ENCODE measurements around the gene OR51I2. TPM values are rescaled to one million over a fixed set of nuclear protein-coding genes. Genes with fewer than 3 reads are reported as not detected.

The OR51I2 gene
- total and polyA plus RNA-seq, 2 of the 13 experiments (the other 11 are each of a cell fraction or from before 2014, with no cell fraction given) = not detected

GRCh38 chr11:5486421-5486820, 37.3 kb downstream of the OR51I2 start:
- Histone ChIP-seq H2AFZ (ENCODE audit: low read length) (no peak overlapping the region), H3K27me3 (ENCODE audit: control insufficient read depth in 1 of 2, insufficient read depth in 2 of 2, low read length in 2 of 2) (0 out of 5 replicates have a peak, but pooled peaks cover 0 to 2% of the 10 kb centered on the region in 2 experiments), H3K4me2 (ENCODE audit: low read depth, low read length) (no peak overlapping the region), H3K4me3 (replicated peaks in 1 of 3; ENCODE audit: insufficient read depth in 1 of 3, low read depth in 2 of 3, low read length in 3 of 3) (no peak overlapping the region), H3K79me2 (ENCODE audit: insufficient read depth, low read length) (no peaks in the 10 kb centered on the region), H3K36me3 (replicated peaks in 1 of 2; ENCODE audit: control insufficient read depth in 1 of 2, insufficient read depth in 2 of 2, low read length in 2 of 2) (no peaks in the 10 kb centered on the region), H3K9me3 (ENCODE audit: low read length) (no peaks in the 10 kb centered on the region), H3K4me1 (ENCODE audit: insufficient read depth, low read length) (no peaks in the 10 kb centered on the region), H3K9ac (ENCODE audit: insufficient read depth, low read depth, low read length) (no peak overlapping the region), H4K20me1 (ENCODE audit: insufficient read depth, low read length) (no peaks in the 10 kb centered on the region), H3K27ac (ENCODE audit: extremely low read length, insufficient read depth, low read length) (no peak overlapping the region)
- DNase-seq (ENCODE audit: low spot score) (no peak), ATAC-seq (no peak), FAIRE-seq (no peak)
- BruUV-seq (replicated peaks) = no TSS peak
- TF ChIP-seq MTA1 (CRISPR knock-in tag; IDR thresholded peaks at IDR 0.05; ENCODE audit: borderline replicate concordance) (no peak), MAFG (CRISPR knock-in tag; IDR thresholded peaks at IDR 0.05) (no peak), ZNF850 (CRISPR knock-in tag; conservative IDR thresholded peaks at IDR 0.05) (no peak), ZNF468 (CRISPR knock-in tag; IDR thresholded peaks at IDR 0.05) (no peak)
- CTCF ChIA-PET (ENCODE audit: low intra/inter-chr PET ratio, low total read pairs) = no interaction called here
- intact Hi-C loops (cut with micrococcal nuclease; ENCODE audit: unreplicated experiment) = no loop called here
- WGBS (ENCODE audit: low lambda C conversion rate) = 3% methylated on average over 3 of the region's 3 CpGs
- POLR2A ChIA-PET = no interaction called here
- in situ Hi-C loops (cut with HindIII; ENCODE audit: extremely low pct_ligation_motif_present, low pct_unique_long_range_greater_than_20kb) = no loop called here

- DNase-seq (ENCODE audit: low spot score) (no peak), ATAC-seq (no peak), FAIRE-seq (no peak)
- Histone ChIP-seq H3K4me2 (ENCODE audit: low read depth, low read length) (no peak within 1 kb of the TSS), H3K27me3 (ENCODE audit: control insufficient read depth in 1 of 2, insufficient read depth in 2 of 2, low read length in 2 of 2) (0 out of 5 replicates have a peak, but pooled peaks cover 0 to 2% of the 10 kb centered on the region in 2 experiments), H3K27ac (ENCODE audit: extremely low read length, insufficient read depth, low read length) (no peak within 1 kb of the TSS), H3K36me3 (replicated peaks in 1 of 2; ENCODE audit: control insufficient read depth in 1 of 2, insufficient read depth in 2 of 2, low read length in 2 of 2) (no peaks in the 10 kb centered on the region), H3K4me1 (ENCODE audit: insufficient read depth, low read length) (no peaks in the 10 kb centered on the region), H2AFZ (ENCODE audit: low read length) (no peak within 1 kb of the TSS), H3K4me3 (replicated peaks in 1 of 3; ENCODE audit: insufficient read depth in 1 of 3, low read depth in 2 of 3, low read length in 3 of 3) (no peak within 1 kb of the TSS), H3K79me2 (ENCODE audit: insufficient read depth, low read length) (no peaks in the 10 kb centered on the region), H4K20me1 (ENCODE audit: insufficient read depth, low read length) (no peaks in the 10 kb centered on the region), H3K9me3 (ENCODE audit: low read length) (no peaks in the 10 kb centered on the region), H3K9ac (ENCODE audit: insufficient read depth, low read depth, low read length) (no peak within 1 kb of the TSS)
- BruUV-seq (replicated peaks) = no TSS peak
- POLR2A ChIA-PET = no interaction called here
- in situ Hi-C loops (cut with HindIII; ENCODE audit: extremely low pct_ligation_motif_present, low pct_unique_long_range_greater_than_20kb) = no loop called here
- CTCF ChIA-PET (ENCODE audit: low intra/inter-chr PET ratio, low total read pairs) = no interaction called here
- intact Hi-C loops (cut with micrococcal nuclease; ENCODE audit: unreplicated experiment) = no loop called here
- TF ChIP-seq ZFY (CRISPR knock-in tag; IDR thresholded peaks at IDR 0.05) (no peak), STAT6 (CRISPR knock-in tag; IDR thresholded peaks at IDR 0.05; ENCODE audit: borderline replicate concordance) (no peak), TOPORS (CRISPR knock-in tag; IDR thresholded peaks at IDR 0.05) (no peak), FLYWCH1 (CRISPR knock-in tag; IDR thresholded peaks at IDR 0.05) (no peak), REXO4 (CRISPR knock-in tag; IDR thresholded peaks at IDR 0.05; ENCODE audit: borderline replicate concordance) (no peak), E2F2 (CRISPR knock-in tag; IDR thresholded peaks at IDR 0.05; ENCODE audit: borderline replicate concordance) (no peak), ZNF512 (CRISPR knock-in tag; IDR thresholded peaks at IDR 0.05) (no peak), RBM39 (IDR thresholded peaks at IDR 0.05; ENCODE audit: low read depth, low read length, poor library complexity, severe bottlenecking) (no peak), ZNF446 (CRISPR knock-in tag; IDR thresholded peaks at IDR 0.05) (no peak)
Measured at GRCh38 chr11:5488385-5488784, 39.3 kb downstream of the OR51I2 start, which contains the start of gene OR52D1. Gene OR52D1, plus strand, starts transcription at chr11:5488685. Its CDS starts 22 bp downstream, at chr11:5488707.

Data from HepG2 (cell line).